Transverse colon (tissue), 4 donors: ENCODE measurements around the gene MYMK. TPM values are rescaled to one million over a fixed set of nuclear protein-coding genes. Genes with fewer than 3 reads are reported as not detected.

Experiments used
- DNase-seq: peaks from one replicate; pipeline ENCODE4 v3.0.0-alpha.2; 2019
- H3K27ac ChIP-seq, 4 donors: fragments of 200-600 bp; sonication (generic); 2 replicates each; pipeline ENCODE4 v1.5.1; 2016 to 2018; ENCODE audit warnings: inconsistent platforms in 4 of 4
- H3K27me3 ChIP-seq: fragments of 200-600 bp; sonication (generic); 2 replicates; pipeline ENCODE4 v1.5.1; 2017; ENCODE audit warnings: inconsistent platforms
- H3K36me3 ChIP-seq, 4 donors: fragments of 200-600 bp; sonication (generic); 2 replicates each; pipeline ENCODE4 v1.5.1; 2017 to 2019; ENCODE audit warnings: inconsistent platforms in 4 of 4
- H3K4me1 ChIP-seq, 4 donors: fragments of 200-600 bp; sonication (generic); 2 replicates each; pipeline ENCODE4 v1.5.1; 2017 to 2020; ENCODE audit warnings: inconsistent platforms in 4 of 4
- H3K4me3 ChIP-seq, 4 donors: fragments of 200-600 bp; sonication (generic); 1 replicate in 1 of 4; 2 replicates in 3 of 4; pipeline versions ENCODE4 v1.5.1 to v1.6.1; 2017 to 2019; ENCODE audit warnings: inconsistent platforms in 4 of 4
- H3K9me3 ChIP-seq, 2 donors: fragments of 200-600 bp; sonication (generic); 2 replicates each; pipeline ENCODE4 v1.5.1; 2017 to 2019; ENCODE audit warnings: inconsistent platforms in 2 of 2
- CTCF ChIP-seq, 5 experiments: fragments of 200-600 bp in 3 of 5; fragments of 450-650 bp in 2 of 5; sonication (generic) in 3 of 5; IDR thresholded peaks; 1 replicate in 2 of 5; 2 replicates in 3 of 5; pipeline ENCODE4 v1.5.1; 2016 to 2017; ENCODE audit warnings: antibody characterized with exemption in 5 of 5, inconsistent platforms in 3 of 5, mild to moderate bottlenecking in 2 of 5, moderate library complexity in 1 of 5
- EP300 ChIP-seq: sonication (generic); formaldehyde crosslinking; IDR thresholded peaks from one replicate; pipeline ENCODE4 v1.6.1; 2017; ENCODE audit warnings: antibody characterized with exemption, low read depth
- POLR2A ChIP-seq: fragments of 450-650 bp; IDR thresholded peaks from one replicate; pipeline ENCODE4 v1.6.1; 2016; ENCODE audit warnings: antibody characterized with exemption, mild to moderate bottlenecking, moderate library complexity
- POLR2AphosphoS5 ChIP-seq, 3 donors: sonication (generic); formaldehyde crosslinking; IDR thresholded peaks; one replicate each; pipeline ENCODE4 v1.6.1; 2016; ENCODE audit warnings: antibody characterized with exemption in 3 of 3
- WGBS, 2 donors: methylation state at CpG; one replicate each; pipeline ENCODE4 v1.1.5; 2018; ENCODE audit warnings: low coverage in 1 of 2; 5-methylcytosine and 5-hydroxymethylcytosine counted together
- in situ Hi-C, 4 donors: fragments of 200-750 bp; cut with MboI; loops; one replicate each; pipeline versions ENCODE4 v1.15.0 to v1.15.1; 2017; ENCODE audit warnings: low sequenced_read_pairs in 3 of 4, low pct_ligation_motif_present in 1 of 4, low pct_unique_long_range_greater_than_20kb in 1 of 4
- intact Hi-C: fragments of 100-400 bp; cut with DNase I; formaldehyde crosslinking; loops from one replicate; pipeline ENCODE4 v1.15.1; 2023; ENCODE audit warnings: low total_unique reads
- total RNA-seq, 4 donors: library from RNA; depleted of rRNA; stranded (reverse); fragments of >200 nt; gene quantifications; one replicate each; pipeline ENCODE4 v1.1.0, GENCODE V29; 2016

Gene MYMK
- total RNA-seq, 4 donors from 2014 or later = not detected

GRCh38 chr9:133556354-133556753 is 31.6 kb upstream of the MYMK start:
- Histone ChIP-seq H3K9me3 (no peaks in the 10 kb centered on the region), H3K4me3 (no peak overlapping the region), H3K4me1 (peaks cover 0 to 10% (median 3%) of the 10 kb centered on the region in 4 donors), H3K27ac (no peak overlapping the region), H3K27me3 (no peaks in the 10 kb centered on the region), H3K36me3 (no peaks in the 10 kb centered on the region)
- DNase-seq = no peak
- TF ChIP-seq POLR2AphosphoS5 (IDR thresholded peaks at IDR 0.05) (no peak), POLR2A (no peak), CTCF (IDR thresholded peaks at IDR 0.05) (no peak), EP300 (no peak)
- 84% methylated on average over 5 of the region's 5 CpGs; no CpG with 5 or more reads in 1 of the 2 donors for WGBS, 2 donors
- in situ Hi-C loops = no loop called here
- intact Hi-C loops = no loop called here

GRCh38 chr9:133554729-133555128 is 30.0 kb upstream of the MYMK start:
- intact Hi-C loops (no loop called here), in situ Hi-C loops (no loop called here)
- 88% methylated on average over 8 of the region's 8 CpGs; no CpG with 5 or more reads in 1 of the 2 donors for WGBS, 2 donors
- no peak for TF ChIP-seq CTCF (IDR thresholded peaks at IDR 0.05)
- no peak for TF ChIP-seq EP300
- no peak for TF ChIP-seq POLR2A
- no peak for TF ChIP-seq POLR2AphosphoS5 (IDR thresholded peaks at IDR 0.05)
- Histone ChIP-seq H3K27me3 (no peaks in the 10 kb centered on the region), H3K4me3 (no peak overlapping the region), H3K9me3 (no peaks in the 10 kb centered on the region), H3K27ac (no peak overlapping the region), H3K4me1 (peaks cover 0 to 6% (median 1%) of the 10 kb centered on the region in 4 donors), H3K36me3 (no peaks in the 10 kb centered on the region)
- DNase-seq = no peak

GRCh38 chr9:133553973-133554713 is 29.4 kb upstream of the MYMK start:
- no peak for DNase-seq
- intact Hi-C loops = no loop called here
- no peaks in the 10 kb centered on the region for H3K27me3 ChIP-seq
- H3K4me1 ChIP-seq = peaks cover 0 to 6% (median 1%) of the 10 kb centered on the region in 4 donors
- no peak for TF ChIP-seq EP300
- TF ChIP-seq POLR2AphosphoS5 (IDR thresholded peaks at IDR 0.05) = no peak
- TF ChIP-seq CTCF (IDR thresholded peaks at IDR 0.05) = no peak
- TF ChIP-seq POLR2A = no peak
- 82% methylated on average over 18 of the region's 31 CpGs; no CpG with 5 or more reads in 1 of the 2 donors for WGBS, 2 donors
- H3K36me3 ChIP-seq = no peaks in the 10 kb centered on the region
- H3K4me3 ChIP-seq = no peak overlapping the region
- H3K9me3 ChIP-seq = no peaks in the 10 kb centered on the region
- H3K27ac ChIP-seq = no peak overlapping the region
- in situ Hi-C loops = no loop called here

GRCh38 chr9:133553123-133553522 is 28.4 kb upstream of the MYMK start:
- WGBS, 2 donors = 60 to 93% methylated on average over 1 to 10 of the region's 10 CpGs
- peaks cover 0 to 5% (median 0%) of the 10 kb centered on the region in 4 donors for H3K4me1 ChIP-seq
- in situ Hi-C loops = no loop called here

More at GRCh38 chr9:133553123-133553522, 28.4 kb upstream of the MYMK start:
- intact Hi-C loops = no loop called here
- Histone ChIP-seq H3K36me3 (no peaks in the 10 kb centered on the region), H3K4me3 (no peak overlapping the region), H3K9me3 (no peaks in the 10 kb centered on the region), H3K27ac (no peak overlapping the region), H3K27me3 (no peaks in the 10 kb centered on the region)
- no peak for TF ChIP-seq POLR2AphosphoS5 (IDR thresholded peaks at IDR 0.05)
- TF ChIP-seq EP300 = no peak
- TF ChIP-seq CTCF (IDR thresholded peaks at IDR 0.05) = no peak
- no peak for TF ChIP-seq POLR2A
- DNase-seq = no peak
